H1 (cell line): ENCODE results near the gene STEAP1. TPM values are rescaled to one million over a fixed set of nuclear protein-coding genes. Genes with fewer than 3 reads are reported as not detected.

Experiments
- CTCF ChIA-PET: fragments of 300-600 bp; sonication (Branson Sonifier 250); formaldehyde crosslinking; loops from one replicate; lab custom pipeline; 2021; ENCODE audit not compliant: partially characterized antibody; lab: Charles Lee
- POLR2A ChIA-PET: fragments of 300-600 bp; sonication (Branson Sonifier 250); formaldehyde crosslinking; loops from one replicate; lab custom pipeline; 2021; ENCODE audit warnings: inconsistent platforms; ENCODE audit not compliant: partially characterized antibody; lab: Charles Lee
- DNase-seq, 2 experiments: peaks; one replicate each; pipeline versions ENCODE4 v3.0.0 to v3.0.0-alpha.2; 2010 to 2022; ENCODE audit warnings: low spot score in 2 of 2, low read depth in 1 of 2, mixed read lengths in 1 of 2
- FAIRE-seq: peaks from 2 replicates; lab custom pipeline; 2011; peaks lifted over from hg19 to GRCh38; lab: Jason Lieb, UNC
- H2AFZ ChIP-seq: 2 replicates; pipeline ENCODE4 v1.8.1; 2012; ENCODE audit warnings: low read length, inconsistent platforms
- H2AK5ac ChIP-seq: 2 replicates; pipeline ENCODE4 v1.6.1; 2013; ENCODE audit warnings: low read depth, low read length
- H2BK120ac ChIP-seq: replicated peaks from 2 replicates; pipeline ENCODE3; 2013; ENCODE audit warnings: low read depth, low read length, inconsistent platforms
- H2BK12ac ChIP-seq: 2 replicates; pipeline ENCODE4 v1.6.1; 2013; ENCODE audit warnings: low read depth, low read length
- H2BK15ac ChIP-seq: 2 replicates; pipeline ENCODE4 v1.6.1; 2013; ENCODE audit warnings: low read length
- H2BK20ac ChIP-seq: 2 replicates; pipeline ENCODE4 v1.6.1; 2013; ENCODE audit warnings: low read length
- H2BK5ac ChIP-seq: 2 replicates; pipeline ENCODE4 v1.6.1; 2013; ENCODE audit warnings: low read depth, low read length
- H3K14ac ChIP-seq: 2 replicates; pipeline ENCODE4 v1.6.1; 2013; ENCODE audit warnings: inconsistent platforms; ENCODE audit not compliant: insufficient read length
- H3K18ac ChIP-seq: 2 replicates; pipeline ENCODE4 v1.6.1; 2013; ENCODE audit warnings: low read length; ENCODE audit errors: extremely low read depth
- H3K23ac ChIP-seq: 2 replicates; pipeline ENCODE4 v1.6.1; 2013; ENCODE audit warnings: inconsistent platforms; ENCODE audit not compliant: insufficient read length
- H3K23me2 ChIP-seq: 2 replicates; pipeline ENCODE4 v1.6.1; 2013; ENCODE audit warnings: low read depth, low read length
- H3K27ac ChIP-seq: 2 replicates; pipeline ENCODE4 v1.6.1; 2011; ENCODE audit warnings: low read depth, low read length, inconsistent platforms
- H3K27me3 ChIP-seq, 4 experiments: replicated peaks in 1 of 4; 1 replicate in 1 of 4; 2 replicates in 3 of 4; pipeline versions ENCODE4 v1.6.1 to v1.8.1; 2011 to 2013; ENCODE audit warnings: low read length in 3 of 4, mild to moderate bottlenecking in 3 of 4, inconsistent platforms in 2 of 4, mixed read lengths in 2 of 4, moderate library complexity in 1 of 4; ENCODE audit not compliant: control insufficient read depth in 3 of 4, insufficient read depth in 3 of 4; ENCODE audit errors: extremely low read depth in 1 of 4
- H3K36me3 ChIP-seq, 4 experiments: 2 replicates each; pipeline versions ENCODE4 v1.6.1 to v1.8.1; 2011 to 2013; ENCODE audit warnings: mild to moderate bottlenecking in 4 of 4, low read length in 3 of 4, moderate library complexity in 2 of 4, control low read depth in 1 of 4, inconsistent platforms in 1 of 4; ENCODE audit not compliant: insufficient read depth in 4 of 4, control insufficient read depth in 2 of 4
- H3K4ac ChIP-seq: replicated peaks from 2 replicates; pipeline ENCODE3; 2013; ENCODE audit warnings: low read length, low read depth, mixed read lengths, inconsistent platforms; ENCODE audit not compliant: insufficient read length
- H3K4me1 ChIP-seq, 4 experiments: replicated peaks in 1 of 4; 1 replicate in 1 of 4; 2 replicates in 3 of 4; pipeline versions ENCODE4 v1.6.1 to v1.8.1; 2011 to 2013; ENCODE audit warnings: low read length in 3 of 4, inconsistent platforms in 2 of 4, mixed read lengths in 1 of 4; ENCODE audit not compliant: insufficient read depth in 4 of 4, control insufficient read depth in 3 of 4
- H3K4me2 ChIP-seq, 2 experiments: 2 replicates each; pipeline versions ENCODE4 v1.6.1 to v1.8.1; 2011 to 2013; ENCODE audit warnings: low read depth in 2 of 2, low read length in 2 of 2, control low read depth in 1 of 2, inconsistent platforms in 1 of 2, mild to moderate bottlenecking in 1 of 2; ENCODE audit not compliant: insufficient read depth in 1 of 2
- H3K4me3 ChIP-seq, 4 experiments: fragments of 200-600, 300-600 bp in 1 of 4; sonication (generic), shearing (Covaris generic), sonication (Bioruptor Twin) in 1 of 4; 2 replicates each; pipeline versions ENCODE4 v1.5.1 to v1.8.1; 2011 to 2016; ENCODE audit warnings: low read length in 4 of 4, low read depth in 3 of 4, control low read depth in 2 of 4, inconsistent platforms in 2 of 4, mild to moderate bottlenecking in 2 of 4, mixed read lengths in 1 of 4, moderate library complexity in 1 of 4; ENCODE audit not compliant: insufficient read depth in 2 of 4; ENCODE audit errors: extremely low read depth in 1 of 4
- H3K56ac ChIP-seq: replicated peaks from 2 replicates; pipeline ENCODE3; 2013; ENCODE audit warnings: low read depth, mild to moderate bottlenecking, mixed read lengths, low read length, inconsistent platforms; ENCODE audit not compliant: insufficient read length
- H3K79me1 ChIP-seq: 2 replicates; pipeline ENCODE4 v1.6.1; 2013; ENCODE audit warnings: low read depth, low read length, control low read depth
- H3K79me2 ChIP-seq, 2 experiments: 2 replicates each; pipeline versions ENCODE4 v1.6.1 to v1.8.1; 2012 to 2013; ENCODE audit warnings: low read length in 2 of 2, mild to moderate bottlenecking in 2 of 2, inconsistent platforms in 1 of 2; ENCODE audit not compliant: insufficient read depth in 2 of 2, control insufficient read depth in 1 of 2
- H3K9ac ChIP-seq, 4 experiments: replicated peaks in 1 of 4; 1 replicate in 1 of 4; 2 replicates in 3 of 4; pipeline versions ENCODE4 v1.6.1 to v1.8.1; 2011 to 2013; ENCODE audit warnings: low read depth in 3 of 4, low read length in 3 of 4, control low read depth in 2 of 4, mild to moderate bottlenecking in 2 of 4, moderate library complexity in 2 of 4, inconsistent platforms in 1 of 4; ENCODE audit errors: extremely low read depth in 1 of 4
- H3K9me3 ChIP-seq, 2 experiments: 2 replicates each; pipeline versions ENCODE4 v1.6.1 to v1.8.1; 2012 to 2013; ENCODE audit warnings: mild to moderate bottlenecking in 2 of 2, moderate library complexity in 2 of 2, control low read depth in 1 of 2, inconsistent platforms in 1 of 2, low read depth in 1 of 2, low read length in 1 of 2, mixed read lengths in 1 of 2; ENCODE audit not compliant: insufficient read depth in 2 of 2
- H4K20me1 ChIP-seq, 2 experiments: replicated peaks in 1 of 2; 2 replicates each; pipeline versions ENCODE3 to v1.8.1; 2011 to 2013; ENCODE audit warnings: inconsistent platforms in 2 of 2, low read length in 2 of 2, mild to moderate bottlenecking in 1 of 2; ENCODE audit not compliant: insufficient read depth in 2 of 2, control insufficient read depth in 1 of 2
- H4K5ac ChIP-seq: 2 replicates; pipeline ENCODE4 v1.6.1; 2013; ENCODE audit warnings: low read length, low read depth, mixed read lengths, inconsistent platforms; ENCODE audit not compliant: insufficient read length
- H4K8ac ChIP-seq: 2 replicates; pipeline ENCODE4 v1.8.0; 2013; ENCODE audit warnings: mild to moderate bottlenecking, moderate library complexity, low read length, inconsistent platforms; ENCODE audit not compliant: insufficient read depth; ENCODE audit errors: extremely low read depth
- H4K91ac ChIP-seq: replicated peaks from 2 replicates; pipeline ENCODE3; 2013; ENCODE audit warnings: low read length, mixed read lengths, inconsistent platforms; ENCODE audit not compliant: insufficient read length
- BCL11A ChIP-seq, 2 experiments: IDR thresholded peaks; one replicate each; pipeline ENCODE4 v1.6.1; 2011; ENCODE audit warnings: low read depth in 2 of 2, low read length in 2 of 2, mild to moderate bottlenecking in 2 of 2
- CEBPB ChIP-seq: IDR thresholded peaks from 2 replicates; pipeline ENCODE4 v1.6.1; 2012; ENCODE audit warnings: low read depth, low read length
- CREB1 ChIP-seq: IDR thresholded peaks from 2 replicates; pipeline ENCODE4 v1.6.1; 2012; ENCODE audit warnings: inconsistent platforms
- EP300 ChIP-seq, 2 experiments: IDR thresholded peaks; 1 replicate in 1 of 2; 2 replicates in 1 of 2; pipeline ENCODE4 v1.6.1; 2011 to 2012; ENCODE audit warnings: low read depth in 2 of 2, low read length in 2 of 2, mild to moderate bottlenecking in 2 of 2, borderline replicate concordance in 1 of 2, inconsistent platforms in 1 of 2, moderate library complexity in 1 of 2
- KDM4A ChIP-seq: IDR thresholded peaks from one replicate; pipeline ENCODE4 v1.7.1; 2012; ENCODE audit warnings: low read depth, mild to moderate bottlenecking, moderate library complexity, low read length, inconsistent platforms; ENCODE audit not compliant: severe bottlenecking
- POLR2AphosphoS5 ChIP-seq: IDR thresholded peaks from 2 replicates; pipeline ENCODE4 v1.6.1; 2011; ENCODE audit warnings: low read depth, low read length
- RAD21 ChIP-seq, 2 experiments: IDR thresholded peaks in 1 of 2; conservative IDR thresholded peaks in 1 of 2; 2 replicates each; pipeline ENCODE4 v1.6.1; 2011; ENCODE audit warnings: low read depth in 2 of 2, low read length in 2 of 2, improper control_type of control experiment in 1 of 2, inconsistent platforms in 1 of 2, mild to moderate bottlenecking in 1 of 2, moderate library complexity in 1 of 2
- RXRA ChIP-seq: IDR thresholded peaks from 2 replicates; pipeline ENCODE4 v1.6.1; 2011; ENCODE audit warnings: low read depth, mild to moderate bottlenecking, low read length, moderate library complexity; ENCODE audit not compliant: insufficient read depth
- SP1 ChIP-seq: IDR thresholded peaks from 2 replicates; pipeline ENCODE4 v1.6.1; 2011; ENCODE audit warnings: low read depth, low read length
- SRF ChIP-seq: IDR thresholded peaks from 2 replicates; pipeline ENCODE4 v1.6.1; 2011; ENCODE audit warnings: mild to moderate bottlenecking, low read depth, low read length, moderate library complexity
- WGBS, 2 experiments: shearing (Covaris generic) in 1 of 2; methylation state at CpG; one replicate each; pipeline versions ENCODE4 v1.1.6 to v1.1.7; 2013 to 2015; ENCODE audit warnings: low lambda C conversion rate in 2 of 2, mixed read lengths in 2 of 2, inconsistent platforms in 1 of 2, low coverage in 1 of 2, missing lambda C conversion rate in 1 of 2; ENCODE audit not compliant: insufficient replicate concordance in 2 of 2, insufficient coverage in 1 of 2, insufficient read length in 1 of 2; ENCODE audit errors: extremely low coverage in 1 of 2, missing lambda C conversion rate in 1 of 2; 5-methylcytosine and 5-hydroxymethylcytosine counted together
- polyA plus RNA-seq, 7 experiments: library from polyadenylated mRNA; depleted of rRNA in 3 of 7; stranded (reverse) in 5 of 7; unstranded in 2 of 7; fragments of >200 nt in 5 of 7; fragments of 200-250 nt in 2 of 7; gene quantifications; 1 replicate in 5 of 7; 2 replicates in 1 of 7; 4 replicates in 1 of 7; pipeline versions ENCODE4 v1.2.1 to v1.2.3, GENCODE V29; 2011 to 2013; ENCODE audit warnings: missing spikeins in 2 of 7, mixed read lengths in 2 of 7
- total RNA-seq: library from RNA; stranded (reverse); fragmentation: NEBNext Ultra II Directional; extraction: Animal tissue kit (Norgen Biotek cat#: 25700); gene quantifications from 2 replicates; pipeline ENCODE4 v1.2.1, GENCODE V29; 2021
- TF ChIP-seq, protein P1 (sequence below): IDR thresholded peaks from 2 replicates; pipeline ENCODE4 v1.6.1; 2012; ENCODE audit warnings: low read length, inconsistent platforms
- TF ChIP-seq, protein P2 (sequence below): IDR thresholded peaks from 2 replicates; pipeline ENCODE4 v1.6.1; 2011; ENCODE audit warnings: low read length, improper control_type of control experiment

Gene STEAP1
- total and polyA plus RNA-seq, 2 of the 8 experiments (the other 6 are each of a cell fraction or from before 2014, with no cell fraction given) = 9.2 to 9.5 TPM

DNA sequence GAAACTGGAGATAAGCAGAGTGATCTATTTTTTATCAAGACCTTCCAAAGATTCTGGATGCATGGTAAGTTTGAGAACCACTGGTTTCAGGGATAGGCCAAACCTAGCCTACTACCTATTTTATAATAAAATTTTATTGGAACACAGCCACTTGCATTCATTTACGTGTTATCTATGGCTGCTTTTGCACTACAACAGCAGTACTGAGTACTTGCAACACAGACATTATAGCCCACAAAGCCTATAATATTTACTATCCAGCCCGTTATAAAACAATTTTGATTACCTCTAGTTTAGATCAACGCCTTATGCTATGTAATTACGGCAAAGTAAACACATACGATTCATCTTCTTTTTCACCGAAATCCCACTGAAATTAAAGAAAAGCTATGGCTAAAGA lies 18.4 kb downstream of the STEAP1 start:
- Histone ChIP-seq H3K4me3 (no peak overlapping the region), H3K4me2 (no peak overlapping the region), H3K18ac (no peak overlapping the region), H3K14ac (no peak overlapping the region), H2BK12ac (no peak overlapping the region), H3K4ac (no peak overlapping the region), H2AFZ (no peak overlapping the region), H2BK120ac (no peak overlapping the region), H3K23ac (no peak overlapping the region), H4K5ac (no peak overlapping the region), H2BK15ac (no peak overlapping the region), H3K79me2 (no peaks in the 10 kb centered on the region), H4K91ac (no peak overlapping the region), H3K79me1 (no peaks in the 10 kb centered on the region), H3K56ac (no peak overlapping the region), H2BK20ac (no peak overlapping the region), H4K20me1 (no peaks in the 10 kb centered on the region), H3K27ac (no peak overlapping the region), H2BK5ac (no peak overlapping the region), H4K8ac (no peak overlapping the region), H3K27me3 (no peaks in the 10 kb centered on the region), H2AK5ac (no peak overlapping the region), H3K9ac (no peak overlapping the region), H3K23me2 (no peaks in the 10 kb centered on the region), H3K9me3 (peaks cover 9 to 11% of the 10 kb centered on the region in 2 experiments; a peak in 3 of 4 replicates), H3K4me1 (no peaks in the 10 kb centered on the region), H3K36me3 (no peaks in the 10 kb centered on the region)
- no peak for FAIRE-seq
- POLR2A ChIA-PET = no interaction called here
- no peak for DNase-seq
- WGBS, 2 experiments = 90% methylated on average over 6 of the region's 6 CpGs; no CpG with 5 or more reads in 1 of the 2 experiments
- CTCF ChIA-PET = interaction anchor here (2.4 kb wide), 1 partner anchor 75 kb away, joined by 6 read pairs; no protein-coding TSS in a partner anchor
- TF ChIP-seq, protein P1, sequence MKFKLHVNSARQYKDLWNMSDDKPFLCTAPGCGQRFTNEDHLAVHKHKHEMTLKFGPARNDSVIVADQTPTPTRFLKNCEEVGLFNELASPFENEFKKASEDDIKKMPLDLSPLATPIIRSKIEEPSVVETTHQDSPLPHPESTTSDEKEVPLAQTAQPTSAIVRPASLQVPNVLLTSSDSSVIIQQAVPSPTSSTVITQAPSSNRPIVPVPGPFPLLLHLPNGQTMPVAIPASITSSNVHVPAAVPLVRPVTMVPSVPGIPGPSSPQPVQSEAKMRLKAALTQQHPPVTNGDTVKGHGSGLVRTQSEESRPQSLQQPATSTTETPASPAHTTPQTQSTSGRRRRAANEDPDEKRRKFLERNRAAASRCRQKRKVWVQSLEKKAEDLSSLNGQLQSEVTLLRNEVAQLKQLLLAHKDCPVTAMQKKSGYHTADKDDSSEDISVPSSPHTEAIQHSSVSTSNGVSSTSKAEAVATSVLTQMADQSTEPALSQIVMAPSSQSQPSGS = no peak
- no peak for TF ChIP-seq RXRA
- TF ChIP-seq EP300 (IDR thresholded peaks at IDR 0.05; ENCODE audit: borderline replicate concordance in 1 of 2, low read depth in 2 of 2, low read length in 2 of 2) = no peak
- TF ChIP-seq, protein P2, sequence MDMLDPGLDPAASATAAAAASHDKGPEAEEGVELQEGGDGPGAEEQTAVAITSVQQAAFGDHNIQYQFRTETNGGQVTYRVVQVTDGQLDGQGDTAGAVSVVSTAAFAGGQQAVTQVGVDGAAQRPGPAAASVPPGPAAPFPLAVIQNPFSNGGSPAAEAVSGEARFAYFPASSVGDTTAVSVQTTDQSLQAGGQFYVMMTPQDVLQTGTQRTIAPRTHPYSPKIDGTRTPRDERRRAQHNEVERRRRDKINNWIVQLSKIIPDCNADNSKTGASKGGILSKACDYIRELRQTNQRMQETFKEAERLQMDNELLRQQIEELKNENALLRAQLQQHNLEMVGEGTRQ = no peak
- no peak for TF ChIP-seq KDM4A
- TF ChIP-seq CEBPB = no peak
- TF ChIP-seq POLR2AphosphoS5 = no peak
- no peak for TF ChIP-seq BCL11A (IDR thresholded peaks at IDR 0.05; ENCODE audit: low read depth in 2 of 2, low read length in 2 of 2)
- no peak for TF ChIP-seq SRF
- no peak for TF ChIP-seq SP1
- TF ChIP-seq RAD21 (IDR thresholded peaks at IDR 0.05 in 1 of 2, conservative IDR thresholded peaks at IDR 0.05 in 1 of 2; ENCODE audit: low read depth in 2 of 2, low read length in 2 of 2) = no peak
- no peak for TF ChIP-seq CREB1
